Adrenal gland (tissue), 12 donors: ENCODE data around the gene ARIH1. TPM values are rescaled to one million over a fixed set of nuclear protein-coding genes. Genes with fewer than 3 reads are reported as not detected.
A peak's percentile ranks its signal among the peaks of the same experiment; 100 is the strongest.

ENCODE experiments used
- DNase-seq, 7 donors: peaks; one replicate each; pipeline ENCODE4 v3.0.0-alpha.2; 2019 to 2020
- H3K27ac ChIP-seq, 5 donors: fragments of 200-600 bp; sonication (generic) in 4 of 5; 1 replicate in 3 of 5; 2 replicates in 2 of 5; pipeline versions ENCODE4 v1.5.1 to v1.8.0; 2016 to 2020; ENCODE audit warnings: mild to moderate bottlenecking in 1 of 5
- H3K27me3 ChIP-seq: fragments of 200-600 bp; 2 replicates; pipeline ENCODE4 v1.8.0; 2021
- H3K36me3 ChIP-seq, 2 donors: fragments of 200-600 bp; replicated peaks in 1 of 2; 1 replicate in 1 of 2; 2 replicates in 1 of 2; pipeline versions ENCODE4 v1.5.1 to v1.8.0; 2018 to 2022
- H3K4me1 ChIP-seq, 2 donors: fragments of 200-600 bp; replicated peaks in 1 of 2; 1 replicate in 1 of 2; 2 replicates in 1 of 2; pipeline versions ENCODE4 v1.5.1 to v1.8.0; 2018 to 2021
- H3K4me3 ChIP-seq, 4 donors: fragments of 200-600 bp; sonication (generic) in 3 of 4; one replicate each; pipeline ENCODE4 v1.5.1; 2016 to 2018
- H3K9me3 ChIP-seq, 3 donors: fragments of 200-600 bp; sonication (generic) in 1 of 3; replicated peaks in 1 of 3; 1 replicate in 2 of 3; 2 replicates in 1 of 3; pipeline versions ENCODE4 v1.5.1 to v1.8.0; 2016 to 2021
- POLR2A ChIP-seq, 2 donors: fragments of 450-650 bp; IDR thresholded peaks; one replicate each; pipeline ENCODE4 v1.6.1; 2017; ENCODE audit warnings: antibody characterized with exemption in 2 of 2, mild to moderate bottlenecking in 2 of 2, moderate library complexity in 1 of 2
- WGBS, 4 donors: extraction: QIAGEN DNeasy Blood & Tissue Kit in 2 of 4; methylation state at CpG; one replicate each; pipeline versions ENCODE4 v1.1.5 to v1.1.7; 2013 to 2017; 5-methylcytosine and 5-hydroxymethylcytosine counted together
- intact Hi-C, 2 donors: fragments of 100-400 bp; cut with DNase I; formaldehyde crosslinking; loops; one replicate each; pipeline versions ENCODE4 v1.14.1 to v1.15.0; 2022 to 2023
- polyA plus RNA-seq, 3 donors: library from polyadenylated mRNA; stranded (reverse); fragments of 200-250 nt in 2 of 3; fragments of 350-450 nt in 1 of 3; fragmentation: Illumina TruSeq in 1 of 3; extraction: RNeasy Lipid Tissue Mini Kit (QIAGEN cat#74804) in 1 of 3; gene quantifications; one replicate each; pipeline ENCODE4 v1.2.3, GENCODE V29; 2013 to 2014
- total RNA-seq, 9 donors: library from RNA; depleted of rRNA in 4 of 9; stranded (reverse); fragments of >200 nt in 4 of 9; fragments of 120-200 nt in 1 of 9; fragmentation: NEBNext Ultra II Directional in 1 of 9; extraction: Animal tissue kit (Norgen Biotek cat#: 25700) in 1 of 9; gene quantifications; one replicate each; pipeline versions ENCODE4 v1.1.0 to v1.2.4, GENCODE V29; 2013 to 2023
- TF ChIP-seq, protein P1 (sequence below), 6 experiments: fragments of 450-650 bp in 4 of 6; fragments of 200-600 bp in 2 of 6; sonication (generic) in 1 of 6; IDR thresholded peaks; 1 replicate in 5 of 6; 2 replicates in 1 of 6; pipeline versions ENCODE4 v1.5.1 to v1.8.0; 2016 to 2021; ENCODE audit warnings: antibody characterized with exemption in 6 of 6, mild to moderate bottlenecking in 2 of 6, moderate library complexity in 1 of 6
- donor health status: healthy with polysubstance abuse.
- donor health status: Bipolar disorder and iron deficiency.
- donor health status: DM: yes; HTN: yes; CAD: no.
- donor health status: DM: no; HTN: no; CAD: no.
- donor health status: DM: no; HTN: no; CAD: no.
- donor health status: DM: yes; HTN: yes; CAD: no.

ARIH1 gene
- total and polyA plus RNA-seq, 12 donors: 18.3 to 159 (median 58.8) TPM

DNA sequence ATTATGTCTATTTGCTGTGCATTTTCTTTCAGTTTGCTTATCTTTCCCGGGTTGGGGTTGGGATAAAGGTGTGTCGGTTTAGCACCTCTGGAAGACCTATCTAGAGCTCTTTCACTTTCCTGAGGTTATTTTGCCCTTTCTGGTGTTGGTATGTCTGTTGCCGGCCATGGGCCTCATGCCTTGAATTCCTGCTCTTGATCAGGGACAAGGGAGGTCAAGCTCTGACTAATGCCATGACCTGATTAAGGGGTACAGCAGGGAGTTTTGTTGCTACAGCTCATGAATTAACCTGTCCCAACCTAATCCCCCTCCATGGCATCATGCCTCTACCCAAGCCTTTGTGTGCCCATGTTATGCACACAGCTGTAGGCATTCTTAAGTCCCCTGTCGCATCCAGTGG is 109.9 kb downstream of the ARIH1 start:
- Histone ChIP-seq H3K27me3 (no peaks in the 10 kb centered on the region), H3K4me3 (no peak overlapping the region), H3K9me3 (peaks cover 0 to 3% (median 0%) of the 10 kb centered on the region in 3 donors), H3K27ac (no peak overlapping the region), H3K36me3 (peaks cover 0 to 36% of the 10 kb centered on the region in 2 donors), H3K4me1 (peaks cover 0 to 10% of the 10 kb centered on the region in 2 donors)
- TF ChIP-seq, protein P1, sequence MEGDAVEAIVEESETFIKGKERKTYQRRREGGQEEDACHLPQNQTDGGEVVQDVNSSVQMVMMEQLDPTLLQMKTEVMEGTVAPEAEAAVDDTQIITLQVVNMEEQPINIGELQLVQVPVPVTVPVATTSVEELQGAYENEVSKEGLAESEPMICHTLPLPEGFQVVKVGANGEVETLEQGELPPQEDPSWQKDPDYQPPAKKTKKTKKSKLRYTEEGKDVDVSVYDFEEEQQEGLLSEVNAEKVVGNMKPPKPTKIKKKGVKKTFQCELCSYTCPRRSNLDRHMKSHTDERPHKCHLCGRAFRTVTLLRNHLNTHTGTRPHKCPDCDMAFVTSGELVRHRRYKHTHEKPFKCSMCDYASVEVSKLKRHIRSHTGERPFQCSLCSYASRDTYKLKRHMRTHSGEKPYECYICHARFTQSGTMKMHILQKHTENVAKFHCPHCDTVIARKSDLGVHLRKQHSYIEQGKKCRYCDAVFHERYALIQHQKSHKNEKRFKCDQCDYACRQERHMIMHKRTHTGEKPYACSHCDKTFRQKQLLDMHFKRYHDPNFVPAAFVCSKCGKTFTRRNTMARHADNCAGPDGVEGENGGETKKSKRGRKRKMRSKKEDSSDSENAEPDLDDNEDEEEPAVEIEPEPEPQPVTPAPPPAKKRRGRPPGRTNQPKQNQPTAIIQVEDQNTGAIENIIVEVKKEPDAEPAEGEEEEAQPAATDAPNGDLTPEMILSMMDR (IDR thresholded peaks at IDR 0.05): no peak
- TF ChIP-seq POLR2A (IDR thresholded peaks at IDR 0.05): no peak
- intact Hi-C loops: no loop called here
- peak in 4 of 7 donors; percentile 14 to 43 (median 26) for DNase-seq
- 59 to 69% (median 64%) methylated on average over 4 of the region's 4 CpGs for WGBS, 4 donors

DNA sequence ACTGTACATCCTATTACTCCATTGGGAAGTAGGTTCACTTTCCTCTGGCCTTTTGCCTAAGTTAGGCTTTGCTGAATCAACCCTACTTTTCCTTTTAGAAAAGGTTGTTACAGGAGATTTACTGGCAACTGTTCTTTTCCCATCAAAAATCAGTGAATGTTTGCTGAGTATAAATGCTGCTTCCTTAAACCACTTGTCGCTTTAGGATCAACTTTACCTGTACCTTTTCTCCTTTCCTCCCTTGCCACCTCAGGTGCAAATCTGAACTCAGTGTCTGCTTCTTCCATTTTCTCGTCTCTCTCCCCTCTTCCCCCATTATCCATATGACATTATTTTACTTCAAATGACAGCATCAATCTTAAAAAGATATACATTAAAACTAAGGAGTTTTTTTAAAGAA is 110.9 kb downstream of the ARIH1 start:
- H3K36me3 ChIP-seq: peaks cover 0 to 34% of the 10 kb centered on the region in 2 donors
- H3K27me3 ChIP-seq: no peaks in the 10 kb centered on the region
- no peaks in the 10 kb centered on the region for H3K9me3 ChIP-seq
- peaks cover 0 to 10% of the 10 kb centered on the region in 2 donors for H3K4me1 ChIP-seq
- H3K27ac ChIP-seq: no peak overlapping the region
- H3K4me3 ChIP-seq: no peak overlapping the region
- WGBS, 4 donors: 93 to 97% (median 95%) methylated on average over 2 of the region's 2 CpGs
- no peak for DNase-seq
- TF ChIP-seq, protein P1 (IDR thresholded peaks at IDR 0.05): no peak
- no peak for TF ChIP-seq POLR2A (IDR thresholded peaks at IDR 0.05)
- intact Hi-C loops: no loop called here

GRCh38 chr15:72585476-72586058 is 111.4 kb downstream of the ARIH1 start:
- H3K4me1 ChIP-seq: peaks cover 0 to 10% of the 10 kb centered on the region in 2 donors
- H3K9me3 ChIP-seq: no peaks in the 10 kb centered on the region
- no peak overlapping the region for H3K4me3 ChIP-seq
- H3K36me3 ChIP-seq: peaks cover 0 to 28% of the 10 kb centered on the region in 2 donors
- 68 to 86% (median 73%) methylated on average over 1 of the region's 1 CpG for WGBS, 4 donors
- intact Hi-C loops: no loop called here
- TF ChIP-seq POLR2A (IDR thresholded peaks at IDR 0.05): no peak
- TF ChIP-seq, protein P1 (IDR thresholded peaks at IDR 0.05): peak in 4 of 6 experiments; percentile 24 to 42 (median 38)
- peak in 3 of 7 donors; percentile 18 to 38 (median 32) for DNase-seq
- H3K27me3 ChIP-seq: no peaks in the 10 kb centered on the region
- H3K27ac ChIP-seq: no peak overlapping the region

DNA sequence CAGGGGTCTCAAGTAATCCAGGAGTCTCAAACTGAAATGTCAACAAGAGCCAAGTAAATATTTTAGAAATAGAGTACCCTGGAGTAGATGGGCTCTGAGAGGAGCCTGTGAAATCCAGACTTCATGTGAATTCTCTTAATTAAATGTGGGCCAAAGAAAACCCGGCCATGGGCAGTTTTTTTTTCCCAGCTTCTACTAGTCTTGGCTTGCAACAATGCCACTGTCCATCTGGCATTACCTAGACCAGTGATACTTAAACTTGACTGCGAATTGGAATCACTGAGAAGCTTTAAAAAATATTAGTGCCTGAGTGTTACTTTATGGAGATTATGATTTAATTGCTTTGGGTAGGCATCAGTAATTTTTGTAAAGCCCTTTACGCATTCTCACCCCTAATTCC is 114.0 kb downstream of the ARIH1 start:
- Histone ChIP-seq H3K9me3 (no peaks in the 10 kb centered on the region), H3K4me1 (peaks cover 0 to 10% of the 10 kb centered on the region in 2 donors), H3K36me3 (peaks cover 0 to 7% of the 10 kb centered on the region in 2 donors), H3K27ac (no peak overlapping the region), H3K27me3 (no peaks in the 10 kb centered on the region), H3K4me3 (no peak overlapping the region)
- TF ChIP-seq POLR2A (IDR thresholded peaks at IDR 0.05): no peak
- TF ChIP-seq, protein P1 (IDR thresholded peaks at IDR 0.05): no peak
- no peak for DNase-seq
- intact Hi-C loops: no loop called here
- WGBS, 4 donors: 88 to 98% (median 97%) methylated on average over 3 of the region's 3 CpGs
